ENCODE measurements around the gene ZSWIM3. TPM values are rescaled to one million over a fixed set of nuclear protein-coding genes. Genes with fewer than 3 reads are reported as not detected.

Gene ZSWIM3
- total RNA-seq: 3.9 and 4.0 TPM in 2 replicates

GRCh38 chr20:45857114-45857881 is at the start of gene ZSWIM3, which contains the start of gene ACOT8:
ZSWIM3 (plus strand) TSS chr20:45857614; CDS start chr20:45857826, 212 bp downstream.
ACOT8 (minus strand) TSS chr20:45857392; CDS start chr20:45857315, 77 bp downstream.

GRCh38 chr20:45812157-45813005 is 45.0 kb upstream of the ZSWIM3 start, which contains the start of gene UBE2C:
UBE2C (plus strand) TSS chr20:45812644; CDS start chr20:45812696, 52 bp downstream.

GRCh38 chr20:45827030-45827652 is 30.3 kb upstream of the ZSWIM3 start, which contains the start of gene TNNC2:
TNNC2 (minus strand) TSS chr20:45827312; CDS start chr20:45827248, 64 bp downstream.

GRCh38 chr20:45833030-45833882 is 24.2 kb upstream of the ZSWIM3 start, which contains the start of gene SNX21:
SNX21 (plus strand) TSS chr20:45833799; CDS start chr20:45833920, 121 bp downstream.

GRCh38 chr20:45880988-45881788 is 23.8 kb downstream of the ZSWIM3 start, which contains the start of gene ZSWIM1:
ZSWIM1 (plus strand) TSS chr20:45881227; CDS start chr20:45882593, 1,366 bp downstream.

GRCh38 chr20:45887346-45887715 is 29.9 kb downstream of the ZSWIM3 start, which contains the start of gene SPATA25:
SPATA25 (minus strand) TSS chr20:45887622; CDS start chr20:45887590, 32 bp downstream.

GRCh38 chr20:45890985-45891983 is 33.9 kb downstream of the ZSWIM3 start, which contains the start of the genes CTSA and NEURL2:
CTSA (plus strand) TSS chr20:45891335; CDS start chr20:45891569, 234 bp downstream.
NEURL2 (minus strand) TSS chr20:45891208; CDS start chr20:45890991, 217 bp downstream.

DNA sequence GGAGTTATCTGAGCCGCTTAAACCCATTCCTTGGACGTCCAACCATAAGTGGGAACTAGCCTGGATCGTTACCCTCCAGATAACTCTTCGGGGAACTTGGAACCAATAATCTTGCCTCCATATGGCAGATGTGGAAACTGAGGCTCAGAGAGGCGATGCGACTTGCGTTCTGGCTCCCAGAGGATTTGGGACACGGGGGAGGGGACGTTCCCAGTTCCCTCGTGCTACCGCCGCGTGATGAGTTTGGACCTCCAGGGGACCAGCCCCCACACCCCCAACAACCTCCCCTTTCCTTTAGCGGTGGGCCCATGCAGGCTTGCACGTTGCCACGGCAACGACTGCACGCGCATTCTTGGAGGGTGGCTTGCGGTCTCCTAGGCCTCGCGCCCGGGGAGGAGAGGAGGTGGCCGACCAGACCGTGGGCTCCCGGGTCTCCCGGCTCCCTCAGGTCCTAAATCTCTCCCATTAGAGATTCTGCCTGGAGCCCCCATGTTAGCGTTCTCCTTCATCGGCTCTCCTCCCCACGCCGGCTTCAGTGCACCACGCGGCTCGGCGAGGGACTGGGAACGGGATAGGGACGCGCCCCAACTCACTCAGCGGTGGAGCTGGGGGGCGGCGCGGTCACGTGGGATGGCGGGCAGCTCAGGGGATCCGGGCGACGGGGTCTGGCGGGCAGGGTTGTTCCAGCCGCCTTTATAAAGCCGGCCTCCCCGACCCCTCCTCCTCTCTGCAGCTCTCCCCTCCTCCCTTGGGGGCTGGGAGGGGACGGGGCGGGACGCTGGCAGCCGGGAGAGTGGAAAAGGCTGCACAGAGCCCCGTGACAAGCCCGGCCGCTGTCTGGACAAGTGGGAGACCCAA is 54.3 kb downstream of the ZSWIM3 start, which contains the start of gene PLTP:
Gene PLTP (minus strand): TSS at position 670 of the 858 bp plus-strand sequence. CDS start 703 bp downstream, outside the sequence.

Other genes with a start within 250 kb of the ZSWIM3 start
- not detected in 2 replicates for gene WFDC10A, start 227.9 kb upstream of the ZSWIM3 start, total RNA-seq
- gene WFDC9, start 226.3 kb upstream of the ZSWIM3 start, total RNA-seq: not detected in 2 replicates
- not detected in 2 replicates for gene WFDC11, start 187.4 kb upstream of the ZSWIM3 start, total RNA-seq
- gene WFDC13, start 155.6 kb upstream of the ZSWIM3 start, total RNA-seq: not detected in 2 replicates
- not detected in 2 replicates for gene WFDC10B, start 152.6 kb upstream of the ZSWIM3 start, total RNA-seq
- gene SPINT4, start 135.3 kb upstream of the ZSWIM3 start, total RNA-seq: not detected in 2 replicates
- 0.67 TPM in 1 of 2 replicates, not detected in the other for gene WFDC3, start 65.7 kb upstream of the ZSWIM3 start, total RNA-seq
- 29.6 and 36.7 TPM in 2 replicates for gene DNTTIP1, start 65.7 kb upstream of the ZSWIM3 start, total RNA-seq
- gene UBE2C, start 45.0 kb upstream of the ZSWIM3 start, total RNA-seq: 225 and 261 TPM in 2 replicates
- gene TNNC2, start 30.3 kb upstream of the ZSWIM3 start, total RNA-seq: 0.84 TPM in 1 of 2 replicates, not detected in the other
- 49.5 and 53.3 TPM in 2 replicates for gene SNX21, start 23.8 kb upstream of the ZSWIM3 start, total RNA-seq
- 39.8 and 40.3 TPM in 2 replicates for gene ACOT8, start 222 bp upstream of the ZSWIM3 start, total RNA-seq
- 9.2 and 9.4 TPM in 2 replicates for gene ZSWIM1, start 23.6 kb downstream of the ZSWIM3 start, total RNA-seq
- gene SPATA25, start 30.0 kb downstream of the ZSWIM3 start, total RNA-seq: 0.15 TPM in 1 of 2 replicates, not detected in the other
- gene NEURL2, start 33.6 kb downstream of the ZSWIM3 start, total RNA-seq: 3.4 and 3.7 TPM in 2 replicates
- gene CTSA, start 33.7 kb downstream of the ZSWIM3 start, total RNA-seq: 77.2 and 91.1 TPM in 2 replicates
- 48.3 and 51.7 TPM in 2 replicates for gene PLTP, start 54.5 kb downstream of the ZSWIM3 start, total RNA-seq
- gene PCIF1, start 77.1 kb downstream of the ZSWIM3 start, total RNA-seq: 19.7 and 22.7 TPM in 2 replicates
- 11.1 and 12.1 TPM in 2 replicates for gene ZNF335, start 114.6 kb downstream of the ZSWIM3 start, total RNA-seq
- gene MMP9, start 151.3 kb downstream of the ZSWIM3 start, total RNA-seq: not detected in 2 replicates
- not detected in 2 replicates for gene SLC12A5, start 171.6 kb downstream of the ZSWIM3 start, total RNA-seq
- 22.4 and 22.7 TPM in 2 replicates for gene NCOA5, start 232.3 kb downstream of the ZSWIM3 start, total RNA-seq